Measurements from ENCODE around the gene IFNAR2. TPM values are rescaled to one million over a fixed set of nuclear protein-coding genes. Genes with fewer than 3 reads are reported as not detected.

IFNAR2 gene
- total RNA-seq, 1 experiment from 2014 or later = 12.3 TPM

DNA sequence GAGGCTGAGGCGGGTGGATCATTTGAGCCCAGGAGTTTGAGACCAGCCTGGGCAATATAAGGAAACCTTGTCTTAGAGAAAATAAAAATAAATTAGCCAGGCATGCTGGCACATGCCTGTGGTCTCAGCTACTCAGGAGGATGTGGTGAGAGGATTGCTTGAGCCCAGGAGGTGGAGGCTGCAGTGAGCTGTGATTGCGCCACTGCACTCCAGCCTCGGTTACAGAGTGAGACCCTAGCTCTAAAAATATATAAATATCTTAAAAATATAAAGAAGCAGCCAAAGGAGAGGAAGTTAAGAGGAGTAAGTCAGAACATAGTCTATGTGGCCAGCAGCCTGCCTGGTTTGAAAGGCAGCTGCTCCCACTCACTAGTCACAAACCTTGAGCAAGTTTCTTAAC, 31.9 kb downstream of the IFNAR2 start:
- H3K27me3 ChIP-seq (ENCODE audit: insufficient read depth, low read length) = no peaks in the 10 kb centered on the region
- peaks cover 0 to 4% of the 10 kb centered on the region in 2 experiments; a peak in 2 of 4 replicates for H3K36me3 ChIP-seq (ENCODE audit: control insufficient read depth in 1 of 2, insufficient read depth in 2 of 2, low read length in 2 of 2)
- TF ChIP-seq TCF7L2 (IDR thresholded peaks at IDR 0.05; ENCODE audit: borderline replicate concordance, extremely low read depth, insufficient read depth, insufficient read length) (no peak), MAX (IDR thresholded peaks at IDR 0.05) (no peak), EZH2 (IDR thresholded peaks at IDR 0.05) (no peak), CBX3 (IDR thresholded peaks at IDR 0.05; ENCODE audit: low read depth) (no peak), EGR1 (IDR thresholded peaks at IDR 0.05; ENCODE audit: low read depth) (no peak), SRF (IDR thresholded peaks at IDR 0.05; ENCODE audit: low read depth) (no peak), YY1 (IDR thresholded peaks at IDR 0.05; ENCODE audit: extremely low read depth, insufficient replicate concordance, low read depth, low read length) (no peak), ELF1 (IDR thresholded peaks at IDR 0.05; ENCODE audit: borderline replicate concordance, low read depth) (no peak), CEBPB (IDR thresholded peaks at IDR 0.05; ENCODE audit: low read depth) (no peak), REST (IDR thresholded peaks at IDR 0.05; ENCODE audit: low read depth) (no peak), POLR2A (IDR thresholded peaks at IDR 0.05; ENCODE audit: borderline replicate concordance, extremely low read depth, insufficient read depth, insufficient read length) (no peak), EZH2phosphoT487 (IDR thresholded peaks at IDR 0.05; ENCODE audit: borderline replicate concordance) (no peak), POLR2AphosphoS5 (IDR thresholded peaks at IDR 0.05; ENCODE audit: low read depth, low read length) (no peak), ZBTB33 (IDR thresholded peaks at IDR 0.05; ENCODE audit: extremely low read depth, insufficient replicate concordance, low read length) (no peak), CTCF (IDR thresholded peaks at IDR 0.05 in 2 of 3, conservative IDR thresholded peaks at IDR 0.05 in 1 of 3; ENCODE audit: borderline replicate concordance in 1 of 3, insufficient read depth in 1 of 3, low read depth in 2 of 3, low read length in 2 of 3) (no peak), ZFX (IDR thresholded peaks at IDR 0.05) (no peak), JUND (IDR thresholded peaks at IDR 0.05) (no peak), ZNF274 (IDR thresholded peaks at IDR 0.05; ENCODE audit: low read depth, low read length) (no peak)
- TF ChIP-seq, protein P1, sequence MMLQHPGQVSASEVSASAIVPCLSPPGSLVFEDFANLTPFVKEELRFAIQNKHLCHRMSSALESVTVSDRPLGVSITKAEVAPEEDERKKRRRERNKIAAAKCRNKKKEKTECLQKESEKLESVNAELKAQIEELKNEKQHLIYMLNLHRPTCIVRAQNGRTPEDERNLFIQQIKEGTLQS (IDR thresholded peaks at IDR 0.05) = no peak
- ChIA-PET RAD21 (ENCODE audit: low non-redundant PET in 1 of 2, low total read pairs in 2 of 2, uncharacterized antibody in 2 of 2, unreplicated experiment in 2 of 2) (no interaction called here), POLR2A (no interaction called here), CTCF (no interaction called here)
- H4K20me1 ChIP-seq (ENCODE audit: insufficient read depth) = 0 out of 2 replicates have a peak, but pooled peaks cover 4% of the 10 kb centered on the region
- peaks cover 3 to 8% of the 10 kb centered on the region in 2 experiments; a peak in 3 of 4 replicates for H3K4me1 ChIP-seq (ENCODE audit: control insufficient read depth in 1 of 2, insufficient read depth in 2 of 2, low read length in 2 of 2)
- H3K27ac ChIP-seq (ENCODE audit: low read depth, low read length) = no peak overlapping the region
- H3K9ac ChIP-seq (ENCODE audit: low read length) = no peak overlapping the region
- intact Hi-C loops (cut with micrococcal nuclease) = no loop called here
- no peak overlapping the region for H3K4me2 ChIP-seq (ENCODE audit: low read length)
- H3K9me2 ChIP-seq (ENCODE audit: insufficient read depth) = no peaks in the 10 kb centered on the region
- no peak overlapping the region for H2AFZ ChIP-seq (ENCODE audit: low read depth, low read length, poor library complexity, severe bottlenecking)
- no peaks in the 10 kb centered on the region for H3K79me2 ChIP-seq (ENCODE audit: insufficient read depth, low read length)
- DNase-seq (ENCODE audit: low read depth, low spot score) (no peak), ATAC-seq (no peak)
- no peaks in the 10 kb centered on the region for H3K9me3 ChIP-seq (ENCODE audit: control insufficient read depth in 1 of 2, insufficient read depth in 1 of 2, low read depth in 1 of 2, low read length in 2 of 2)
- BruUV-seq (replicated peaks) = no TSS peak
- no peak overlapping the region for H3K4me3 ChIP-seq (replicated peaks in 1 of 2; ENCODE audit: low read depth in 1 of 2, low read length in 2 of 2)
